Neutrophil (primary cell): ENCODE results near the gene DAB1.

Experiments used
- H3K27ac ChIP-seq: fragments of 200-600 bp; sonication (generic); 2 replicates; pipeline ENCODE4 v1.5.1; 2016; ENCODE audit warnings: mild to moderate bottlenecking, moderate library complexity
- H3K27me3 ChIP-seq: fragments of 200-600 bp; sonication (generic); 2 replicates; pipeline ENCODE4 v1.6.0; 2016; ENCODE audit warnings: mild to moderate bottlenecking
- H3K36me3 ChIP-seq: fragments of 200-600 bp; sonication (generic); 2 replicates; pipeline ENCODE4 v1.5.1; 2017
- H3K4me1 ChIP-seq, 2 experiments: fragments of 200-600 bp in 1 of 2; sonication (generic) in 1 of 2; 1 replicate in 1 of 2; 2 replicates in 1 of 2; pipeline versions ENCODE4 v1.5.1 to v1.6.1; 2013 to 2016; ENCODE audit warnings: low read depth in 1 of 2, low read length in 1 of 2, mild to moderate bottlenecking in 1 of 2, moderate library complexity in 1 of 2; ENCODE audit not compliant: control insufficient read depth in 1 of 2, insufficient read depth in 1 of 2
- H3K4me3 ChIP-seq, 2 experiments: fragments of 200-600 bp in 1 of 2; sonication (generic) in 1 of 2; 1 replicate in 1 of 2; 2 replicates in 1 of 2; pipeline ENCODE4 v1.5.1; 2013 to 2016; ENCODE audit warnings: low read depth in 1 of 2, low read length in 1 of 2, mild to moderate bottlenecking in 1 of 2, moderate library complexity in 1 of 2
- H3K9me3 ChIP-seq: fragments of 200-600 bp; sonication (generic); 2 replicates; pipeline ENCODE4 v1.5.1; 2016
- TF ChIP-seq, protein P1 (sequence below): fragments of 200-600 bp; sonication (generic); IDR thresholded peaks from 2 replicates; pipeline ENCODE4 v1.5.1; 2016; ENCODE audit warnings: antibody characterized with exemption

DAB1 gene

DNA sequence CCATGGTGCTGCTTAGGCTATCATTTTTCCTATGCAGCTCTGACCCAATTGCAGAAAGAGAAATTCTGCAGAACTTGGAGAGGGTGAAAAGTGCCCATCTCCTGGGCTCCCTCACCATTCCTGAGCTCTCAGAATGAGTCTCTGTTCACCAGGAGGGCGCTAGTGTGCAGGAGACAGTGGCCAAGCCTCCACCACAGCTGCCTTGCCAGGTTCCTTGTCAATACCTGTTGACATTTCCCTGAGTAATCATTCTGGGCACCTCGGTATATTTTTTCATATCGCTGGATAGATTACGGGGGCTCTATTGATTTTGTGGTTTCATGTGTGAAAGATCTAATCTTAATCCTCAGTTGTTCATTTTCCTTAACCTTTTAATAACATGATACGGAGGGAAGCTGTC, 445.0 kb downstream of the DAB1 start:
- Histone ChIP-seq H3K27ac (no peak overlapping the region), H3K27me3 (peaks cover 9% of the 10 kb centered on the region), H3K4me1 (peaks cover 0 to 5% of the 10 kb centered on the region in 2 experiments), H3K36me3 (no peaks in the 10 kb centered on the region), H3K4me3 (no peak overlapping the region), H3K9me3 (no peaks in the 10 kb centered on the region)
- TF ChIP-seq, protein P1, sequence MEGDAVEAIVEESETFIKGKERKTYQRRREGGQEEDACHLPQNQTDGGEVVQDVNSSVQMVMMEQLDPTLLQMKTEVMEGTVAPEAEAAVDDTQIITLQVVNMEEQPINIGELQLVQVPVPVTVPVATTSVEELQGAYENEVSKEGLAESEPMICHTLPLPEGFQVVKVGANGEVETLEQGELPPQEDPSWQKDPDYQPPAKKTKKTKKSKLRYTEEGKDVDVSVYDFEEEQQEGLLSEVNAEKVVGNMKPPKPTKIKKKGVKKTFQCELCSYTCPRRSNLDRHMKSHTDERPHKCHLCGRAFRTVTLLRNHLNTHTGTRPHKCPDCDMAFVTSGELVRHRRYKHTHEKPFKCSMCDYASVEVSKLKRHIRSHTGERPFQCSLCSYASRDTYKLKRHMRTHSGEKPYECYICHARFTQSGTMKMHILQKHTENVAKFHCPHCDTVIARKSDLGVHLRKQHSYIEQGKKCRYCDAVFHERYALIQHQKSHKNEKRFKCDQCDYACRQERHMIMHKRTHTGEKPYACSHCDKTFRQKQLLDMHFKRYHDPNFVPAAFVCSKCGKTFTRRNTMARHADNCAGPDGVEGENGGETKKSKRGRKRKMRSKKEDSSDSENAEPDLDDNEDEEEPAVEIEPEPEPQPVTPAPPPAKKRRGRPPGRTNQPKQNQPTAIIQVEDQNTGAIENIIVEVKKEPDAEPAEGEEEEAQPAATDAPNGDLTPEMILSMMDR, result no peak

DNA sequence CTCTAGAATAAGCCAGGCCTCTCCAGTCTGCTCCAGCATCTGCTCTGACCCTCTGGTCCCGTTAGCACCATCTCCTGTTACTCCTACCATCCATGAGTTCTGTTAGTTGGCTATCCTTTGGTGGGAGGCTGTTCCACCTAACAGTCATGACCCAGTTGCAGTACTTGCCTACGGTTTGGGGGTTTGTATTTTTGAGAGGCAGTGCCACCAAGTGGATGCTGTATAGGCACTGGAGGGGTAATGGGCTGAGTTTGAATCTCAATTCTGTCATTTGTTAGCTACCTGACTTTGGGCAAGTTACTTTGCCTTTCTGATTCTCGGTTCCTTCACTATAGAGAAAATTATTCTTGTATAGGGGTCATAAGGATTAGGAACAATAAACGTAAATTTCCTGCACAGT, 445.9 kb downstream of the DAB1 start:
- Histone ChIP-seq H3K4me3 (no peak overlapping the region), H3K4me1 (peaks cover 0 to 5% of the 10 kb centered on the region in 2 experiments), H3K36me3 (no peaks in the 10 kb centered on the region), H3K9me3 (no peaks in the 10 kb centered on the region), H3K27me3 (peaks cover 9% of the 10 kb centered on the region), H3K27ac (no peak overlapping the region)
- TF ChIP-seq, protein P1, result no peak

DNA sequence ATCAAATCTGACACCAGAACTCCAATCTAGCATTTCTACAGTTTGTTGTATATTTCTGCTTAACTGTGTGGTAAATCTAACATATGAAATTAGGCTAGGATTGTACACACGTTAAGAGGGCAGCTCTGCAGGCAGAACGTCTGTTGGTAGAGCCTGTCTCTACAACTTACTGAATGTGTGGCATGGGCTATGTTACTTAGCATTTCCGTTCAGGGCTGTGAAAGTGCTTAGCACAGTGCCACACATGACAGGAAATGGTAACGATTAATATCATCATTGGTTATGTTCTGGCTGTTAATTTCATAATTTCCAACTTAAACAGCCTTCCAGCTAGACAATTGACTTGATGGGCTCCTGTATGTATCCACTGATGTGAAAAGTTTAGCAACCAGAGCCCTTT, 448.4 kb downstream of the DAB1 start:
- no peak overlapping the region for H3K27ac ChIP-seq

DNA sequence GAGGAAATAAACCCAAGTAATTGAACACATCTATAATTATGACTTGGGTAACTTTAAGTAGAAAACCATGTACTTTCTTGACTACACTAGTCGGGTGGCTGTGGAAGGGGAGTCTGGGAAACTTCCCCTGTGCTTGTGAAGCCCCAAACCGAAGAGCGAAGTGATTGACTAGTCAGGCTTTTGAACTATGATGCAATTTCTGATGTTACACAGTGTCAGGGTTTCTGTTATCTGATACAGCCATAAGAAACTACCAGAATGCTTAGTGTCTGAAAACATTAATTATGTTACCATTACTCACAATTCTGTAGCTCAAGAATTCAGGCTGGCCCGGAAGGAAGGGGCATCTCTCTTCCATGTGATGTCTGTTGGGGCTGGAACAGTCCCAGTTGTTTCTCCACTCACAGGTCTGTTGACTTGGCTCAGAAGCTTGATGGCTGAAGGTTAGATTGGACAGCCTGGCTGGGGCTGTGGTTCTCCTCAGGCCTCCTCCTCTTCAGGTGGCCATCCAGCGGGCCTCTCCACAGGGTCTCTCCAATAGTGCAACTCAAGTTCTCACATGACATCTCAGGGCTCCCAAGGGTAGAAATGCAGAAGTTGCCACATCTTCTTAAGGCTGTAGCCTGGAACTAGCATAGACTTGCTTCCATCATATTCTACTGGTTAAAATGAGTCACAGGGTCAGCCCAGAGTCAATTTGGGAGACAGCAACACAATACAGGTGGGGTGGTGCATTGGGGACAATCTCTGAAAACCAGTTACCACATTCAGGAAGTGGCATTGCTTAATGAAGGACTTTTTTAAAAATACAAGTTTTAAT, 449.7 kb downstream of the DAB1 start:
- H3K27me3 ChIP-seq, result no peaks in the 10 kb centered on the region
- no peaks in the 10 kb centered on the region for H3K9me3 ChIP-seq
- peak overlapping the region; percentile 25 for H3K27ac ChIP-seq
- TF ChIP-seq, protein P1, result no peak
- H3K4me1 ChIP-seq, result peaks cover 0 to 5% of the 10 kb centered on the region in 2 experiments
- H3K4me3 ChIP-seq, result no peak overlapping the region
- no peaks in the 10 kb centered on the region for H3K36me3 ChIP-seq

More for the DNA sequence above, 448.4 kb downstream of the DAB1 start:
- no peaks in the 10 kb centered on the region for H3K36me3 ChIP-seq
- no peak overlapping the region for H3K4me3 ChIP-seq
- peaks cover 9% of the 10 kb centered on the region for H3K27me3 ChIP-seq
- H3K4me1 ChIP-seq, result peaks cover 0 to 5% of the 10 kb centered on the region in 2 experiments
- TF ChIP-seq, protein P1, result no peak
- H3K9me3 ChIP-seq, result no peaks in the 10 kb centered on the region

DNA sequence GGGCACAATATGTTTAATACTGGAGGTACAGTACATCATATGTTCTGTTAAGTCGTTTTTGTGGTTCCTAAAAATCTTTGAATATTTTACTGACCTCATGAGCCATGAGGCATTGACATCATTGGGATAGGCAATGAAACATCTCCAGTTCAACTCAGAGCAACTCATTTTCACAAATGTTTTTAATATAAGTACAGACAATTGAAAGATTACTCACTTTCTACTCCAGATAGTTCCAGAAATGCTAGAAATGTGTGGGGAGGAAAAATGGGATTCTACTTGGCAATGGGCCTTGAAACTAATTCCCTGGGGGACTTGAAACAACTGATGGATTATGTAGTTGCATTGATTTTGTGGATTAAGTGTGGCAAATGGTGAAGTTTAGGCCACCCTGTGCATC, 450.9 kb downstream of the DAB1 start:
- H3K4me1 ChIP-seq, result peaks cover 0 to 5% of the 10 kb centered on the region in 2 experiments
- H3K9me3 ChIP-seq, result no peaks in the 10 kb centered on the region
- H3K4me3 ChIP-seq, result no peak overlapping the region
- H3K27me3 ChIP-seq, result no peaks in the 10 kb centered on the region
- no peak overlapping the region for H3K27ac ChIP-seq
- TF ChIP-seq, protein P1, result no peak
- H3K36me3 ChIP-seq, result no peaks in the 10 kb centered on the region
